NCI-H1105 treated with DMSO at 0.1 percent for 48 hours (cell line): ENCODE measurements around the gene NKX2-1.
A peak's percentile ranks its signal among the peaks of the same experiment; 100 is the strongest.
"Not testable (repeated sequence)": the region's sequence is repeated elsewhere in the genome, so short reads cannot be mapped to it uniquely, and the experiment has no call there.

Source experiments
- DNase-seq: peaks from one replicate; lab custom pipeline; 2025; lab: John Stamatoyannopoulos, UW

NKX2-1 gene

DNA sequence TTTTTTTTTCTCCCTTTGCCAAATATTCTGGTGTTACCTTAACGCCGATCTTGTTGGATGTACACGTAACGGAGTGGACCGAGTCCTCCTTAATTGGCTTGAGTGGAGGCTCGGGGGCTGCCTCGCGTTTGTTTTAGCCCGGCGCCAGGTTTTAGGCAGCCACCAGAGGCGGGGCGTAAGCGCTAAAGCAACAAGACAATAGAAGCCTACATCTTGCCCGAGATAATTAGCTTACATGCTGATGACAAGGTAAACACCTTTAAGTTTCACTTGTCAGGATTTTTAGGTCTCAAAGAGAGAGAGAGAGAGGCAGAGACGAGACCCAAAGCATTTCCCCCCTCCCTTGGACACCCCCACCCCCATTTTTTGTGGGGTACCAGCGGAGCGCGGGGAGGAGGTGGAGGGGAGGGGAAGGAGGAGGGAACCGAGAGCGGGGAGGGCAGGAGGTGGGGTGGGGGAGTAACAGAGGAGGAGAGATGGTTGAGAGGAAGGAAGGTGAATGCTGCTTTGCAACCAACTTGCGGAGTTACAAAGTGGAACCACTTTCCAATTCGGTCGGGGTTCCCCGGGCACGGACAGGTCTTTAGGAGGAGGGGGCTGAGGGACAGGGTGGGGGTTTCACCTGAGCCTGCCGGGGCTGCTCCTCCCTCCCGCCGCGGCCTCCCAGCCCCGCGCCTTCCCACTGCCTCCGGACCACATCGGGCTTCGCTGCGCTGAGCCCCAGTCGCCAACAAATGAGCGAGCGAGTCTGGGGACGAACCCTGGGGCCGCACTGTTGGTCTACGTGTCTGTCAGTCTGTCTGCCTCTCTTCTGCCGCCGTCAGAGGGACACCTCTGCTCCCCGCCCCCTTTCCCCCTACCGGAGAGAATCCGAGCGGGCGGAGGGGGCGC, at the start of gene NKX2-1:
Gene NKX2-1, minus strand, starts transcription at position 802 of the 891 bp plus-strand sequence. Its CDS starts 103 bp downstream, at position 699.
- peak; percentile 93 for DNase-seq

GRCh38 chr14:36556811-36557433, 36.9 kb upstream of the NKX2-1 start:
- DNase-seq: peak; percentile 71

- DNase-seq: no peak
These were observed 36.1 kb upstream of the NKX2-1 start for GRCh38 chr14:36555998-36556743.

- peak; percentile 67 for DNase-seq
These were observed 33.7 kb upstream of the NKX2-1 start for GRCh38 chr14:36553656-36554260.

GRCh38 chr14:36550899-36551298, 30.9 kb upstream of the NKX2-1 start:
- no peak for DNase-seq

- not testable (repeated sequence) for DNase-seq
These were observed 24.2 kb upstream of the NKX2-1 start for GRCh38 chr14:36544280-36544679.

DNA sequence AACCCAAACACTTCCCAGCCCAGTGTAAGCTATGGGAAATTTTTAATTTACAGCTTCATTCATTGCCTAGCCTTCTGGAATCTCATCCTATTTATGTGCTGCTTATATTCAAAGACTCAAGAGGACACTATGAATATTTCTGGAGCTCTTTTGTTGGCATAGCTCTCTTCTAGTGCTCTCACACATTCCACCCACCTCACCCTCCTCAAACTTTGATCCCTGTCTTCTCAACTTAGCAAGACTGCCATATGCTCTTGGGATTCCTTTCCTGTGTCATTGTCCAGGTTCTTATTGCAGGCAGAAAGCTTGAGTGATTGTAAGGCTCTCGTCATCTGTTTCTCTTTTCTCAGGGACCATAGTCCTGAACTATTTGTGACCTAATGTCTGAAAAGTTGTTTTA, 18.0 kb upstream of the NKX2-1 start:
- no peak for DNase-seq

- no peak for DNase-seq
These were observed 9.0 kb upstream of the NKX2-1 start for GRCh38 chr14:36529062-36529461.

DNA sequence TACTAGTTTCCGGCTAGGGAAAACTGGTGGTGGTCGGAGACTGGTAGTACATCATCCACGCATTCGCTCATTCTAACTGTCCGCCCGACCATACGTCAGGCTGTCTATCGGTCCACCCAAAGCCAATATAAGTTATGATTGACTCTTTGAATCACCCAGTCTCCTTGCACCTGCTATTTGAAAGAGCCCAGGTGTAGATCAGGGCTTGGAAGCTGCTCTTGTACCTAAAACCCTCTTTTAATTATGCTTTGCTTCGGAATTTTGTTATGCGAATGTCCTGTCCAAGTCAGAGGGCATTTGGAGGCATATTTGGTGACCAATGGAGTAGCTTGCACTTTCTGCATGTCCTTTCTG, 5.7 kb upstream of the NKX2-1 start:
- DNase-seq: no peak

DNA sequence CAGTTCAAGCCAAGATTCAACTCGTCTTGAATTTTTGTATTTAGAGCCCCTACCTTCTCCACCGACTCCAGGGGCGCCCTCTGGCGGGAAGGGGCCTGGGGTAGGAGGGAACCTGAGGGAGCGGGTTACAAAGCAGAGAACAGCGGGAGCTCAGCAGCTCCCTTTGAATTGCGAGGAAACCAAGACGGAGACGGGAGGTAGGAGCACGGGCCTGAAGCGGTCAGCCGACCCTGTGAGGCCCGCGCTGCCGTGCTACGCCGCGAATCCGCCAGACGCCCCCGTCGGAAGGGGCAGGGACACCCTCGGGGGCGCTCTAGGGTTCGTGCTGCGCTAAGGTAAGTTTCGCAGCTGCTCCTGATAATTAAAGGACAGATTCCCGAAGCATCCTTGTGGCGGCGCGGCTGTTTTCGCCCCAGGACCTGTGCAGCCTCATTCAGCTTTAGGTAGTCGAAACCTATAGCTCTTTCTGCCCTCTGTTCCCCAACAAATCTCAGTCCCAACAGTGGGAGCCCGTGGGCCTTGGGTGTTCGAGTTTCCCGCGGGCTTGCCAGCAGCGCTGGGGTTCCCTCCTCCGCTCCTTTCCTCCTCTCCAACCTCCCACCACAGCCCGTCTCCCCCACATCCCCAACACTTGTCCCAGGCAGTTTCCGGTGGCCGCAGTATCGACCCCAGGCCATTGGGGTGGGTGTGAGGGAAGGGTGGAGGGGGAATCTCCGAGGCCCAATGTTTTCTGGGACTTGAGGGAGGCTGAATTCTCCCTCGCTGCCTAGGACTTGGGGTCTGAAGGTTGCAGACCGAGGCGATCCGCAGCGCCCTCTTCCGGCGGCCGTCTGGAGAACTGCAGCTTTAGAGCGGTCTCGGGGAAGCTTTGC, 5.1 kb upstream of the NKX2-1 start:
- no peak for DNase-seq

GRCh38 chr14:36524220-36524837, 4.3 kb upstream of the NKX2-1 start:
- no peak for DNase-seq

GRCh38 chr14:36522972-36523715, 3.1 kb upstream of the NKX2-1 start:
- no peak for DNase-seq

GRCh38 chr14:36522347-36522971, 2.4 kb upstream of the NKX2-1 start:
- DNase-seq: no peak

GRCh38 chr14:36521598-36522345, 1.7 kb upstream of the NKX2-1 start:
- no peak for DNase-seq

GRCh38 chr14:36520601-36521525, 831 bp upstream of the NKX2-1 start:
- peak; percentile 79 for DNase-seq

DNA sequence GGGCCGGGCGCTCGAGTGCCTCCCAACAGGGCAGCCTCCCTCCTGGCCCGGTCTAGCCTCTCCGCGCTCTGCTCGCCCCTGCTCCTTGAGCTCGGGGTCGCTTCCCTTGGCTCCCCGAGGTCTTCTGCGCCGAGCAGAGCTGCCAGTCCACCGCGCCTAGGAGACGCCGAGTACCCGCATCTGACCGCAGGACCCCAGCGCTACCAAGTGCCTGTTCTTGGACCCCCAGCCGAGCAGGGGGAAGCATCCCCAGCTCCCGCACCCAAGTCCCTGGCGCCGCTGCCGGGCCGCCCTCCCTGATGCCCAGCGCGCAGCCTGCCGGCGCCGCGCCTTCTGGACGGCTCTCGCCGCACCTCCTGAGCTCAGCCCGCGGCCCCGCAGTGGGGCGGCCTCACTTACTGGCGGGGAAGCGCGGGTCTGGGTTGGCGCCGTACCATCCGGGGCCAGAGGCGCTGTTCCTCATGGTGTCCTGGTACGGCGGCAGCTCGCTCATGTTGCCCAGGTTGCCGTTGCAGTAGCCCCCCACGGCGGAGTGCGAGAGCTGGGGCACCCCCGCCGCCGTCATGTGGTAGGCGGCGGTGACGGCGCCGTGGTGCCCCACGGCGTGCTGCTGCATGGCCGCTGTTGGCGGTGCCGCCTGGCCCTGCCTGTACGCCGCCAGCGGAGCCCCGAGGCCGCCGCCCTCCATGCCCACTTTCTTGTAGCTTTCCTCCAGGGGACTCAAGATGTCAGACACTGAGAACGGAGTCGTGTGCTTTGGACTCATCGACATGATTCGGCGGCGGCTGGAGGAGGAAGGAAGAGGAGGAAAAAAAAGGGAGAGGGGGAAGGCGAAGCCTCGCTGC, 1.2 kb downstream of the NKX2-1 start:
- no peak for DNase-seq

GRCh38 chr14:36518031-36518585, 1.9 kb downstream of the NKX2-1 start:
- peak; percentile 45 for DNase-seq
